ENCODE measurements around the gene ACVR1.
"Not testable (repeated sequence)": the region's sequence is repeated elsewhere in the genome, so short reads cannot be mapped to it uniquely, and the experiment has no call there.

ACVR1 gene

GRCh38 chr2:157891643-157892041 lies 15.5 kb upstream of the ACVR1 start:
- DNase-seq: no peak

- no peak for DNase-seq
These were observed 15.0 kb upstream of the ACVR1 start for GRCh38 chr2:157890969-157891642.

- no peak for DNase-seq
These were observed 11.8 kb upstream of the ACVR1 start for GRCh38 chr2:157887946-157888345.

GRCh38 chr2:157884533-157884932 lies 8.4 kb upstream of the ACVR1 start:
- DNase-seq: not testable (repeated sequence)

GRCh38 chr2:157880927-157881326 lies 4.8 kb upstream of the ACVR1 start:
- no peak for DNase-seq

- no peak for DNase-seq
These were observed 1.8 kb upstream of the ACVR1 start for GRCh38 chr2:157877761-157878400.

- DNase-seq: no peak
These were observed 632 bp upstream of the ACVR1 start for GRCh38 chr2:157876786-157877138.

GRCh38 chr2:157875641-157876065 lies 477 bp downstream of the ACVR1 start:
- DNase-seq: no peak

GRCh38 chr2:157874997-157875640 lies 1.0 kb downstream of the ACVR1 start:
- DNase-seq: no peak

- DNase-seq: no peak
These were observed 1.8 kb downstream of the ACVR1 start for GRCh38 chr2:157874348-157874747.

- DNase-seq: no peak
These were observed 3.3 kb downstream of the ACVR1 start for GRCh38 chr2:157872791-157873190.

- no peak for DNase-seq
These were observed 4.7 kb downstream of the ACVR1 start for GRCh38 chr2:157871415-157871814.

- DNase-seq: no peak
These were observed 7.1 kb downstream of the ACVR1 start for GRCh38 chr2:157868993-157869392.

- no peak for DNase-seq
These were observed 8.4 kb downstream of the ACVR1 start for GRCh38 chr2:157867703-157868102.

GRCh38 chr2:157866666-157867642 lies 9.2 kb downstream of the ACVR1 start:
- DNase-seq: no peak

GRCh38 chr2:157866202-157866601 lies 9.9 kb downstream of the ACVR1 start:
- DNase-seq: no peak

GRCh38 chr2:157864857-157865430 lies 11.2 kb downstream of the ACVR1 start:
- DNase-seq: no peak

GRCh38 chr2:157858846-157859245 lies 17.3 kb downstream of the ACVR1 start:
- no peak for DNase-seq

- no peak for DNase-seq
These were observed 18.2 kb downstream of the ACVR1 start for GRCh38 chr2:157857881-157858280.

GRCh38 chr2:157856187-157856515 lies 20.0 kb downstream of the ACVR1 start:
- no peak for DNase-seq

- DNase-seq: no peak
These were observed 22.3 kb downstream of the ACVR1 start for GRCh38 chr2:157853820-157854219.

- DNase-seq: no peak
These were observed 22.9 kb downstream of the ACVR1 start for GRCh38 chr2:157853211-157853610.

GRCh38 chr2:157849591-157849990 lies 26.5 kb downstream of the ACVR1 start:
- no peak for DNase-seq
